Measurements from ENCODE around the gene FGF21.
A peak's percentile ranks its signal among the peaks of the same experiment; 100 is the strongest.

The FGF21 gene

GRCh38 chr19:48794291-48794690, 39.0 kb downstream of the FGF21 start:
- DNase-seq, result no peak

- peak; percentile 60 to 84 for DNase-seq
These were observed 39.8 kb downstream of the FGF21 start for GRCh38 chr19:48795055-48795684.

DNA sequence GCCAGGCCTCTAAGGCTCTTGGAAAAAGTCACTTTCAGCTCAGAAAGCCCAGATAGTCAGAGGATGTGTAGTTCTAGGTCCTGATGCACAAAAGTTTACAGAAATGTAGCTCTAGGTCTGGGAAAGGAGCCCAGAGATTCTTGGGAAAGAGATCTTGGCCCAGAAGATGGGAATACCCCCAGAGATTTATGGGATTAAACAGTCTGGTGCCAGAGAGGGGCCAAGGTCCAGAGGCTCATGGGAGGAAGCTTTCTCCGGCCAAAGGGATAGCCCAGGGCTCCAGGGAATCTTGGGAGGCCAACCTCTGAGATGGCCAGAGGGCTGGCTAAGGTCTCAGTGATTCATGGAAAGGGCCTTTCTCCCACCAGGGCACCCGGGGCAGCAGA, 40.4 kb downstream of the FGF21 start:
- no peak for DNase-seq

DNA sequence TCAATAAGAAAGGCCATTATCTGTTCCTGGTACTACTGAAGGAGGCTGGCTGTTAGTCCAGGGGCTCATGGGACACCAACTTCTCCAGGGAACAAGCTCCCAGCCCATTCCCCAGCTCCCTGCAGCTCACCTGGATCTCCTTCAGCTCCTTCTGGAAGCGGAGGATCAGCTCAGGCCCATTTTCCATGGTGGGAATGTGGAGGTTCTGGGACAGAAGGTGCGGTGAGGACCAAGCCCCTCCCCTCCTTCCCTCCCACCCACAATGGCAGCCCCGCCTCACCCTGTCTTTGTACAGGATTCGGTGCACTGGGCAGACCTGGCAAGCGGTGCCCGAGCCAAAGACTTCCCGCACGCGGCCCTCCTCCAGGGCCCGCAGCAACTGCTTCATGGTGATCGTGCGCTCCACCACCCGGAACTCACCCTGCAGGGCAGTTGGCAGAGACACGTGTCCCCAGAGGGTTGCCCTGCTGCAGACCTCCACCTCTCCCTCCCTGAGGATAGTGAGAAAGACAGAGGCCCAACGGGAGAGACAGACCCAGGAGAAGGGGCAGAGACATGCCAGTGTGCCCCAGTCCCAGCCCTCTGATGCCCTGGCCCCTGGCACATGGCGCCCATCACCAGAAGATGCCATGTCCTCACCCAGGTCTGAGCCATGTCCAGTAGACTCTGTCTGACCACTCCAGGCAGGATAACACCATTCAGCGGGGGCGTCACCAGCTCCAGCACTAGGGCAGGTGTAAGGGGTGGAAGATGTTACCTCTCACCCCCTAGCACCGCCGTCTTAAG, 41.2 kb downstream of the FGF21 start:
- DNase-seq, result no peak

GRCh38 chr19:48797103-48797502, 41.8 kb downstream of the FGF21 start:
- DNase-seq, result no peak

- DNase-seq, result no peak
These were observed 43.6 kb downstream of the FGF21 start for GRCh38 chr19:48798937-48799336.

- no peak for DNase-seq
These were observed 44.3 kb downstream of the FGF21 start for GRCh38 chr19:48799358-48800300.

- no peak for DNase-seq
These were observed 47.3 kb downstream of the FGF21 start for GRCh38 chr19:48802623-48803022.

- no peak for DNase-seq
These were observed 49.2 kb downstream of the FGF21 start for GRCh38 chr19:48804496-48804895.

GRCh38 chr19:48805452-48805851, 50.1 kb downstream of the FGF21 start:
- DNase-seq, result no peak

DNA sequence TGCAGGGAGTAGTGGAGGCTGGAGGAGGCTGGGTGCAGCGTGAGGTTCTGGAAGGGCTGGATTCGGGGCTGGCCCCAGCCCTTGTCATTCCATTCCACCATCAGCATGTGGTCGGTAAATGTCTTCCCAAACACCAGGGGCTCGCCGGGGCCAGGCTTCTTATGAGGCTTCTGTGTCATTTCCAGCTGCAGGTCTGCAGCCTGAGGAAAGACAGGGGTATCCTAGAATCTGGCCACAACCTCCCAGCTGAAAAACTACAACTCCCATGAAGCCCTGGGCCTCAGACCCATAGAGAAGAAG, 51.1 kb downstream of the FGF21 start:
- DNase-seq, result peak in 1 of 2 experiments; percentile 46

GRCh38 chr19:48806818-48807589, 51.7 kb downstream of the FGF21 start:
- DNase-seq, result no peak

DNA sequence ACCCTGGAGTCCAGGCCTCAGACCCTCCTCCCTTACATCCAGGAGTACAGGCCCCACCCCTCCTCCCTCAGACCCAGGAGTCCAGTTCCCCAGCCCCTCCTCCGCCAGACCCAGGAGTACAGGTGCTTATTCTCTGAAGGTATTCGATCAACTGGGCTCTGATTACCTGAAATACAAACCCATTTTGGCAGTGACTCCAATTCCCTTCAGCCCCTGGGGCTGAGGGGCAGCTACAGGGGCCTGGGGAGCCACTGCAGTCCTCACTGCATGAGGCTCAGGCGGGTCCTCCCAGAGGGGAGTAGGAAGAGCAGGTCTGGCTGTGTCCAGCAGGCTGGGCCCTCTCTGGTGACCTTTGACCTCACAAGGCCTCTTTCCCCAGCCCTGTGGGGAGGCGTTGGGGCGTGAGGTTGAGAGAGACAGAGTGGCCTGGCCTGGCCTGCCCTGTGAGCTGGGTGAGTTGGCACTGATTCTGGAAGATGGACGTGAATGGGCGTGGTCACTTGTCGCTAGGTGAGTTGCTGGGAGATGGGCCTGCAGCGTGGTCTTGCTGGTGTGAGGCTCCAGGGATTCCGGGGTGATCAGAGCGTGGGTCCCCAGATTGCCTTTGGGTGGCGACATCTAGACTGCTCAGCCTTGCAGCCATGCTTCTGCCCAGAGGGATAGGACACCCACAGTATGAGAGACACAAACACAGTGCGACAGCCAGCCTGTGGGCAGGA, 52.4 kb downstream of the FGF21 start:
- no peak for DNase-seq
